GM12874 (cell line): ENCODE measurements around the gene KIRREL2.

ENCODE experiments used
- TF ChIP-seq, protein P1 (sequence below): IDR thresholded peaks from 2 replicates; pipeline ENCODE4 v1.5.1; 2011; ENCODE audit warnings: low read depth, mild to moderate bottlenecking, control low read depth, low read length, moderate library complexity; ENCODE audit not compliant: insufficient read depth

The KIRREL2 gene

DNA sequence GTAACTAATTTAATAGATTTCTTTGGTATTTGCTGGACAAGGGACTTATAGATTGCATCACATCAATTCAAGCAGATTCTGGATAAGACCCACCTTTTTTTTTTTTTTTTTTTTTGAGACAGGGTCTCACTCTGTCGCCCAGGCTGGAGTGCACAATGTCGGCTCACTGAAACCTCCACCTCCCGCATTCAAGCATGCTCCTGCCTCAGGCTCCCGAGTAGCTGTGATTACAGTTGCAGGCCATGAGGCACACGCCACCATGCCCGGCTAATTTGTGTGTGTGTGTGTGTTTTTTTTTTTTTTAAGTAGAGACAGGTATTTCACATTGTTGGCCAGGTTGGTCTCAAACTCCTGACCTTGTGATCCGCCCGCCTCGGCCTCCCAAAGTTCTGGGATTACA, 39.9 kb upstream of the KIRREL2 start:
- TF ChIP-seq, protein P1, sequence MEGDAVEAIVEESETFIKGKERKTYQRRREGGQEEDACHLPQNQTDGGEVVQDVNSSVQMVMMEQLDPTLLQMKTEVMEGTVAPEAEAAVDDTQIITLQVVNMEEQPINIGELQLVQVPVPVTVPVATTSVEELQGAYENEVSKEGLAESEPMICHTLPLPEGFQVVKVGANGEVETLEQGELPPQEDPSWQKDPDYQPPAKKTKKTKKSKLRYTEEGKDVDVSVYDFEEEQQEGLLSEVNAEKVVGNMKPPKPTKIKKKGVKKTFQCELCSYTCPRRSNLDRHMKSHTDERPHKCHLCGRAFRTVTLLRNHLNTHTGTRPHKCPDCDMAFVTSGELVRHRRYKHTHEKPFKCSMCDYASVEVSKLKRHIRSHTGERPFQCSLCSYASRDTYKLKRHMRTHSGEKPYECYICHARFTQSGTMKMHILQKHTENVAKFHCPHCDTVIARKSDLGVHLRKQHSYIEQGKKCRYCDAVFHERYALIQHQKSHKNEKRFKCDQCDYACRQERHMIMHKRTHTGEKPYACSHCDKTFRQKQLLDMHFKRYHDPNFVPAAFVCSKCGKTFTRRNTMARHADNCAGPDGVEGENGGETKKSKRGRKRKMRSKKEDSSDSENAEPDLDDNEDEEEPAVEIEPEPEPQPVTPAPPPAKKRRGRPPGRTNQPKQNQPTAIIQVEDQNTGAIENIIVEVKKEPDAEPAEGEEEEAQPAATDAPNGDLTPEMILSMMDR, result no peak

GRCh38 chr19:35818445-35818844, 38.3 kb upstream of the KIRREL2 start:
- TF ChIP-seq, protein P1, result no peak

DNA sequence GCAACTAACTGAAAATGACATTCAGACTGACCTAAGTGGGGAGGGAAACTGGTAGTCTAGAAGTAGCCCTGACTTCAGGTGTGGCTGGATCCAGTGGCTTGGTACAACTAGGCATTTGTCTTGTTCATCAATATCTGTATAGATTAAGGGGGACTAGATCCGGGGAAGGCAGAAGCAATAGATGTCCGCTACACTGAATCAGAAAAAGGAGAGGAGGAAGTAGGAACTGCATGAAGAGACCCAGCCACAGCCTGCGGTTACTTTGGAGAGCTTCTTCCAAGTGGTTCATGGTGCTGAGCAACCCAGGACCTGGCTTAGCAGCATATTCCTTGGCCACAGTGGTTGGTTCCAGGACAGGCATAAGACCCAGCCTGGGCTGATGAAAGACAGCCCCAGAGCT, 34.1 kb upstream of the KIRREL2 start:
- TF ChIP-seq, protein P1, result no peak

GRCh38 chr19:35824150-35824549, 32.6 kb upstream of the KIRREL2 start:
- TF ChIP-seq, protein P1, result no peak

DNA sequence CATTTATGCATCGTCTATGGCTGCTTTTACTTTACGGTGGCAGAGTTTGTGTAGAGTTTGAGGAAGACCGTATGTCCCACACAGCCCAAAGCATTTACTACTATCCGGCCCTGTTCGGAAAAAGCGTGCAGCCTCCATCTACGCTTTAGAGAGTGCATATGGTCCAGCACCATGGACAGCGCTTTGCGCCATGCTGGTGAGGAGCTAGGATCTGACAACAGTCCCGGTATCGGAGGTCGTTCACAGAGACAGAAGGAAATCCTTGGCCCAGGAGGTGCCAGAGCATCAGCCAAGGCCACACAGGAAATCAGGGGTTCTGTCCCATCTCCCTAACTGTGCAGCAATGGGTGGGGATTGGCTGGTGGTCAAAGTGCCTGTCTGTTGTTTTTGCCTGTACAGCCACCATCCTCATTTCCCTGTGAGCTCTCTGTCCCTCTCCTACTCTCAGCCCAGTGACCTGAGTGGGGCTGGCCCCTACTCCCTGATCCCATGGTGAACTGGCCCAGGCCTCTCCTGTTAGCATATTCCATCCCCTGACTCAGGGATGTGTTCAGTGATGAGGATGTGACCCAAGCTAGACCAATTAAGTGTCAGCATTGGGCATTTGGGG, 27.9 kb upstream of the KIRREL2 start:
- TF ChIP-seq, protein P1, result no peak

DNA sequence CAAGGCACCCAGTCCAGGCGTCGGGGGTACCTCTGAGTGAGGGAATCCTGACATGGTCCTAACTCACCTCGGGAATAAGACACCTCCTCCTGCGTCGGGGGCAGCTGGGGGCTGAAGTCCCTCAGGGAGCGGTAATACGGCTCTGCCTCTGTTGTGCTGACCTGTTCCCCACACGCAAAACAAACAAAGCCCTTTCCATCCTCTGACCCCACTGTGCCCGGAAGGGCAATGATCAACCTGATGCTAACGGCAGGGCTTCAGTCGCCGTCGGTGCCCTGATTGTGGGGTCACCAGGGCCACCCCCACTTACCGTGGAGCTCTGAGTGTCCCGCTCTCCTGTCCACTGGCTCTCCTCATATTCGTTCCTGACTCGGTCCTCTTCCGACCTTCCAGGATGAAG, 25.7 kb upstream of the KIRREL2 start:
- TF ChIP-seq, protein P1, result no peak

DNA sequence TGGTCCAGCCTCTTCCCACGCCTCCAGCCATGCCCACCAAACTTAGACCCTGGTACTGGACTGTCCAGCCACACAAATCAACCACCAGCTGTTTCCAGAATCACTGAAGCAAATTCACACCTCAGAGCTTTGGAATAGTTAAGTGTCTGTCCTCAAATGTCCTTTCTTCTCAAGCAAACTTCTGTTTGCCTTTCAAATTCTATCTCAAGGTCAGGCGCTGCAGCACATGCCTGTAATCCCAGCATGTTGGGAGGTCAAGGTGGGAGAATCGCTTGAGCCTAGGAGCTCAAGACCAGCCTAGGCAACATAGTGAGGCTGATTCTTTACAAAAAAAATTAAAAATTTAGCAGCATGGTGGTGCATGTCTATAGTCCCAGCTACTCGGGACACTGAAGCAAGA, 24.7 kb upstream of the KIRREL2 start:
- TF ChIP-seq, protein P1, result no peak

DNA sequence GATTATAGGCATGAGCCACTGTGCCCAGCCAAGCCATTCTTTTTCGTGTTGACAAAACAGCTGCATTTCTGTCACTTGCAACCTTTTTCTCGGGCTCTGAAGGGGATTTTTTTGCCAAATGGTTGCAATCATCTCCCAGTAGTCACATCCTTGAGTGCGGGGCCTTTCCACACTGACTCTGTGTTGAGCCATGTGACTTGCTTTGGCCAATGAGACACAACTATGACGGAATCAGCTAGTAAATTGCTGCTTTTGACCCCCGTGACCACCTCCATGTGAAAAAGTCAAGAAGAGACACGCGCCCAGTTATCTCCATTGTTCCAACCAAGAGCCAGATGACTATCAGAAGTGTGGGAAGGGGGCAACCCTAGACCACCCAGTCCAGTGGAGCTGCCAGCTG, 22.7 kb upstream of the KIRREL2 start:
- TF ChIP-seq, protein P1, result no peak
